ENCODE measurements around the gene RPL32.

- no peak for TF ChIP-seq ZNF280B (CRISPR knock-in tag; IDR thresholded peaks at IDR 0.05)
- TF ChIP-seq CBX3 (IDR thresholded peaks at IDR 0.05; ENCODE audit: borderline replicate concordance in 1 of 2, low read length in 2 of 2) = peak in 1 of 2 experiments; percentile 50; a peak in 1 of 3 replicates
- TF ChIP-seq POLR2A (conservative IDR thresholded peaks at IDR 0.05) = no peak
- no peak for TF ChIP-seq L3MBTL2 (IDR thresholded peaks at IDR 0.05)
- no peak for TF ChIP-seq SIN3A (IDR thresholded peaks at IDR 0.05; ENCODE audit: borderline replicate concordance in 2 of 2, control insufficient read depth in 1 of 2, low read depth in 2 of 2, low read length in 2 of 2)
- no peak for TF ChIP-seq ZNF277 (CRISPR knock-in tag; IDR thresholded peaks at IDR 0.05; ENCODE audit: borderline replicate concordance)
- TF ChIP-seq CTCF (IDR thresholded peaks at IDR 0.05 in 2 of 3, conservative IDR thresholded peaks at IDR 0.05 in 1 of 3; ENCODE audit: insufficient read depth in 2 of 3, low read depth in 1 of 3, low read length in 3 of 3) = no peak
- TF ChIP-seq ZNF384 (IDR thresholded peaks at IDR 0.05; ENCODE audit: low read depth, low read length) = no peak
- no peak for TF ChIP-seq NFE2L1 (tag; IDR thresholded peaks at IDR 0.05; ENCODE audit: borderline replicate concordance, low read depth)
- TF ChIP-seq EP300 (IDR thresholded peaks at IDR 0.05; ENCODE audit: low read length) = no peak
- TF ChIP-seq ATF4 (CRISPR knock-in tag; IDR thresholded peaks at IDR 0.05) = no peak
- no peak for TF ChIP-seq PCBP2 (IDR thresholded peaks at IDR 0.05; ENCODE audit: low read depth, low read length, poor library complexity, severe bottlenecking)
- no peak for TF ChIP-seq CREB3L1 (IDR thresholded peaks at IDR 0.05; ENCODE audit: borderline replicate concordance, low read depth)
These were observed 41.6 kb downstream of the RPL32 start for GRCh38 chr3:12799525-12800440.
